Left lung (tissue), 10 donors: ENCODE data around the gene ARL5A. TPM values are rescaled to one million over a fixed set of nuclear protein-coding genes. Genes with fewer than 3 reads are reported as not detected.

ENCODE experiments used
- ATAC-seq: fragments of 200-7000 bp; cut with Tn5 transposase; one replicate; pipeline ENCODE4 v1.9.1; 2020; ENCODE audit warnings: moderate library complexity
- DNase-seq, 4 donors: peaks; one replicate each; pipeline ENCODE4 v3.0.0-alpha.2; 2013 to 2020
- H3K27ac ChIP-seq, 2 donors: fragments of 200-600 bp; sonication (generic) in 1 of 2; one replicate each; pipeline versions ENCODE4 v1.5.0 to v1.8.0; 2020 to 2021
- H3K27me3 ChIP-seq, 2 donors: fragments of 200-600 bp; sonication (generic) in 1 of 2; one replicate each; pipeline versions ENCODE4 v1.5.0 to v1.8.0; 2020 to 2021
- H3K36me3 ChIP-seq, 2 donors: fragments of 200-600 bp; sonication (generic) in 1 of 2; one replicate each; pipeline versions ENCODE4 v1.5.0 to v1.8.0; 2020 to 2021
- H3K4me1 ChIP-seq, 2 donors: fragments of 200-600 bp; one replicate each; pipeline ENCODE4 v1.8.0; 2021
- H3K4me3 ChIP-seq, 2 donors: fragments of 200-600 bp; sonication (generic) in 1 of 2; one replicate each; pipeline versions ENCODE4 v1.5.0 to v1.8.0; 2020 to 2021; ENCODE audit warnings: mild to moderate bottlenecking in 1 of 2
- H3K9me3 ChIP-seq, 2 donors: fragments of 200-600 bp; sonication (generic) in 1 of 2; one replicate each; pipeline versions ENCODE4 v1.5.0 to v1.8.0; 2020 to 2021
- CTCF ChIP-seq, 2 donors: fragments of 200-600 bp; sonication (generic) in 1 of 2; IDR thresholded peaks; one replicate each; pipeline versions ENCODE4 v1.5.0 to v1.8.0; 2021; ENCODE audit warnings: antibody characterized with exemption in 2 of 2
- intact Hi-C, 2 donors: fragments of 100-400 bp; cut with DNase I; formaldehyde crosslinking; loops; one replicate each; pipeline versions ENCODE4 v1.11.2 to v1.14.2; 2022
- polyA plus RNA-seq, 6 donors: library from polyadenylated mRNA; unstranded; fragments of 120-200 nt; gene quantifications; one replicate each; pipeline ENCODE4 v1.2.1, GENCODE V29; 2013; ENCODE audit not compliant: insufficient read length in 6 of 6
- total RNA-seq, 2 donors: library from RNA; stranded (reverse); fragmentation: NEBNext Ultra II Directional; extraction: Animal tissue kit (Norgen Biotek cat#: 25700); gene quantifications; one replicate each; pipeline ENCODE4 v1.2.1, GENCODE V29; 2021
- donor health status: DM: no; HTN: yes; CAD: no.
- donor health status: DM: no; HTN: no; CAD: no.

The ARL5A gene
- total and polyA plus RNA-seq, 8 donors = 41.2 to 58.0 (median 48.6) TPM

- no peak for ATAC-seq
- intact Hi-C loops = no loop called here
These were observed 17.7 kb upstream of the ARL5A start for GRCh38 chr2:151845884-151846283.

GRCh38 chr2:151845481-151845880 lies 17.3 kb upstream of the ARL5A start:
- Histone ChIP-seq H3K4me1 (peaks cover 0 to 6% of the 10 kb centered on the region in 2 donors), H3K27ac (no peak overlapping the region), H3K36me3 (no peaks in the 10 kb centered on the region), H3K9me3 (no peaks in the 10 kb centered on the region), H3K27me3 (no peaks in the 10 kb centered on the region), H3K4me3 (no peak overlapping the region)
- no peak for TF ChIP-seq CTCF (IDR thresholded peaks at IDR 0.05)
- ATAC-seq (no peak), DNase-seq (no peak)
- intact Hi-C loops = no loop called here

More at GRCh38 chr2:151845884-151846283, 17.7 kb upstream of the ARL5A start:
- no peak overlapping the region for H3K4me3 ChIP-seq
- no peak for TF ChIP-seq CTCF (IDR thresholded peaks at IDR 0.05)
- no peaks in the 10 kb centered on the region for H3K27me3 ChIP-seq
- no peak overlapping the region for H3K27ac ChIP-seq
- H3K9me3 ChIP-seq = no peaks in the 10 kb centered on the region
- peaks cover 0 to 2% of the 10 kb centered on the region in 2 donors for H3K4me1 ChIP-seq
- H3K36me3 ChIP-seq = no peaks in the 10 kb centered on the region
- DNase-seq = no peak

- ATAC-seq = no peak
- no peaks in the 10 kb centered on the region for H3K9me3 ChIP-seq
- DNase-seq = no peak
- TF ChIP-seq CTCF (IDR thresholded peaks at IDR 0.05) = no peak
- intact Hi-C loops = no loop called here
- H3K27me3 ChIP-seq = no peaks in the 10 kb centered on the region
- H3K27ac ChIP-seq = no peak overlapping the region
- no peak overlapping the region for H3K4me3 ChIP-seq
- no peaks in the 10 kb centered on the region for H3K36me3 ChIP-seq
- H3K4me1 ChIP-seq = peaks cover 0 to 6% of the 10 kb centered on the region in 2 donors
These were observed 16.1 kb upstream of the ARL5A start for GRCh38 chr2:151844211-151844896.

- Histone ChIP-seq H3K4me1 (peaks cover 0 to 6% of the 10 kb centered on the region in 2 donors), H3K4me3 (no peak overlapping the region), H3K27me3 (no peaks in the 10 kb centered on the region), H3K27ac (no peak overlapping the region), H3K9me3 (no peaks in the 10 kb centered on the region), H3K36me3 (no peaks in the 10 kb centered on the region)
- DNase-seq (no peak), ATAC-seq (no peak)
- intact Hi-C loops = no loop called here
- no peak for TF ChIP-seq CTCF (IDR thresholded peaks at IDR 0.05)
These were observed 15.5 kb upstream of the ARL5A start for GRCh38 chr2:151843691-151844061.

DNA sequence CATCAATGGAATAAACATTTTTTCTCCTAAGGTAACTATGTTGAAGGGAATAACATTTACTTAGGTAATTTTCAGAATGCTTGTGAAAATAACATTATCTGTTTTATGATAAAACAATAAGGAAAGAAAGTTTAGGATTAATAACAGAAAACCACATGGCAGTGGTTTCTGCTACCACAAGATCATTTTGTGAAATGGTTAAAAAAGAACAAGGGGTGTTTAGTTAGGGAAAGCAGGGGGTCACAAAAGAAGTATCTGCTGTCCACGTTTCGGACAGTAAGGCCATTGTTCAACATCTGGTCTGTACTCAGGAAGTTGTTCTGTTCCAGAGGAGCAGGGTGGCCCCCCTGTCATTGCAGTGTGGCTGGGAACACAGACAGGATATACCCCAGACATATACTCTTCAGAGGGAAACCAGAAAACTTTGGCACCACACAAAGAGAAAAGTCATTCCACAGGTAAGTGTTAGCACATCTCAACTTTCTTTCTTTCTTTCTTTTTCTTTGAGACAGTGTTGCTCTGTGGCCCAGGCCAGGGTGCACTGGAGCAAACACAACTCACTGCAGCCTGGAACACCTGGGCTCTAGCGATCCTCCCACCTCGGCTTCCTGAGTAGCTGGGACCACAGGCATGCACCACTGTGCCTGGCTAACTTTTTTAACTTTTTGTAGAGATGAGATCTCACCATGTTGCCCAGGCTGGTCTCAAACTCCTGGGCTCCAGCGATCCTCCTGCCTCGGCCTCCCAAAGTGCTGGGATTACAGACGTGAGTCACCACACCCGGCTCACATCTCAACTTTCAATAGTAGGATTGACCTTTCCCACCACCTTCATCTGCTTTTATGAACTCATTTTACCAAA lies 14.8 kb upstream of the ARL5A start:
- Histone ChIP-seq H3K9me3 (no peaks in the 10 kb centered on the region), H3K4me1 (peaks cover 0 to 6% of the 10 kb centered on the region in 2 donors), H3K27me3 (no peaks in the 10 kb centered on the region), H3K4me3 (no peak overlapping the region), H3K27ac (no peak overlapping the region), H3K36me3 (no peaks in the 10 kb centered on the region)
- ATAC-seq (no peak), DNase-seq (no peak)
- TF ChIP-seq CTCF (IDR thresholded peaks at IDR 0.05) = no peak
- intact Hi-C loops = no loop called here
